Caco-2 (cell line): Measurements from ENCODE around the gene PGAM2. TPM values are rescaled to one million over a fixed set of nuclear protein-coding genes. Genes with fewer than 3 reads are reported as not detected.
A peak's percentile ranks its signal among the peaks of the same experiment; 100 is the strongest.

Source experiments
- BruUV-seq: library from RNA; stranded (reverse); fragments of 400-500 nt; replicated peaks from 2 replicates; lab custom pipeline; 2021; lab: Mats Ljungman, UMichigan
- CTCF ChIA-PET: fragments of 300-600 bp; sonication (Branson Sonifier 250); formaldehyde crosslinking; loops from one replicate; lab custom pipeline; 2022; ENCODE audit warnings: antibody characterized with exemption; lab: Charles Lee
- POLR2A ChIA-PET: fragments of 300-600 bp; sonication (Branson Sonifier 250); formaldehyde crosslinking; loops from one replicate; lab custom pipeline; 2022; ENCODE audit warnings: antibody characterized with exemption; lab: Charles Lee
- DNase-seq, 2 experiments: peaks; one replicate each; pipeline versions ENCODE4 v3.0.0 to v3.0.0-alpha.2; 2020 to 2022
- H3K27me3 ChIP-seq: replicated peaks from 2 replicates; pipeline ENCODE4 v1.6.0; 2011; ENCODE audit warnings: low read length; ENCODE audit not compliant: control insufficient read depth, insufficient read depth
- H3K36me3 ChIP-seq: 2 replicates; pipeline ENCODE4 v1.5.1; 2011; ENCODE audit warnings: low read length; ENCODE audit not compliant: control insufficient read depth, insufficient read depth
- H3K4me1 ChIP-seq: fragments of 250-450 bp; sonication (Bioruptor Pico); 2 replicates; pipeline ENCODE4 v1.5.1; 2020; ENCODE audit warnings: mild to moderate bottlenecking
- H3K4me3 ChIP-seq: 2 replicates; pipeline ENCODE4 v1.5.1; 2011; ENCODE audit warnings: low read depth, mild to moderate bottlenecking, control low read depth, low read length
- H3K9me3 ChIP-seq: fragments of 250-450 bp; sonication (Bioruptor Pico); 2 replicates; pipeline ENCODE4 v1.5.1; 2020; ENCODE audit warnings: mild to moderate bottlenecking, moderate library complexity
- H3K27ac Mint-ChIP-seq: one replicate; pipeline ENCODE4 v1.8.0; 2022; ENCODE audit warnings: mixed read lengths; ENCODE audit not compliant: unreplicated experiment
- H3K27me3 Mint-ChIP-seq: one replicate; pipeline ENCODE4 v1.8.0; 2022; ENCODE audit warnings: mixed read lengths; ENCODE audit not compliant: insufficient read depth, unreplicated experiment
- H3K36me3 Mint-ChIP-seq: one replicate; pipeline ENCODE4 v1.8.0; 2022; ENCODE audit warnings: mild to moderate bottlenecking, mixed read lengths; ENCODE audit not compliant: insufficient read depth, unreplicated experiment
- H3K4me1 Mint-ChIP-seq: one replicate; pipeline ENCODE4 v1.8.0; 2022; ENCODE audit warnings: low read depth, mixed read lengths; ENCODE audit not compliant: unreplicated experiment
- H3K4me3 Mint-ChIP-seq: one replicate; pipeline ENCODE4 v1.8.0; 2022; ENCODE audit warnings: mild to moderate bottlenecking, moderate library complexity, mixed read lengths; ENCODE audit not compliant: unreplicated experiment
- H3K9me3 Mint-ChIP-seq: one replicate; pipeline ENCODE4 v1.8.0; 2022; ENCODE audit warnings: mixed read lengths; ENCODE audit not compliant: unreplicated experiment
- intact Hi-C: fragments of 100-400 bp; cut with micrococcal nuclease; formaldehyde crosslinking; loops from one replicate; pipeline ENCODE4 v1.10.0; 2022; ENCODE audit not compliant: unreplicated experiment
- total RNA-seq: library from RNA; stranded (reverse); gene quantifications from 2 replicates; pipeline ENCODE4 v1.2.3, GENCODE V29; 2022
- TF ChIP-seq, protein P1 (sequence below), 2 experiments: fragments of 200-600 bp in 1 of 2; IDR thresholded peaks; 1 replicate in 1 of 2; 2 replicates in 1 of 2; pipeline versions ENCODE4 v1.5.1 to v1.8.0; 2011 to 2022; ENCODE audit warnings: antibody characterized with exemption in 1 of 2, control low read depth in 1 of 2, inconsistent platforms in 1 of 2, low read depth in 1 of 2, low read length in 1 of 2, mild to moderate bottlenecking in 1 of 2, moderate library complexity in 1 of 2; ENCODE audit not compliant: insufficient read depth in 1 of 2, severe bottlenecking in 1 of 2, unreplicated experiment in 1 of 2

PGAM2 gene
- total RNA-seq, 1 experiment from 2014 or later = not detected

DNA sequence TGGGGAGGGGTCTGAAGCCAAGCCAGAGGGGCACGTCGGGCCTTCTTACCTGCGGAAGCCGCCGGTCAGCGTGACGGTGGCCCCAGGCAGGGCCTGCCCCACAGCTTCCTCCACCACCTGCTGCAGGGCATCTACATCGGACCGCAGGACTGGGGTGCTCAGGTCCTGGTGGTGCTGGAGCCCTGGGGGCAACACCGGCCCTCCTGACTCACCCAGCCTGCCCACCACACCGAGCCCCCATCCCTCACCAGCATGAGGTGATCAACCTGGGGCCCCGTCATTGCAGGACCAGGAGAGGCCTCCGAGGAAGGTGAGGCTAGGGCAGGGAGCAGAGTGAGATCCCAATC, 9.0 kb upstream of the PGAM2 start:
- Mint-ChIP-seq H3K27ac (no peak overlapping the region), H3K4me1 (peaks cover 8% of the 10 kb centered on the region), H3K36me3 (peaks cover 45% of the 10 kb centered on the region), H3K27me3 (no peaks in the 10 kb centered on the region), H3K9me3 (no peaks in the 10 kb centered on the region), H3K4me3 (no peak overlapping the region)
- no TSS peak for BruUV-seq
- ChIA-PET CTCF (no interaction called here), POLR2A (no interaction called here)
- TF ChIP-seq, protein P1, sequence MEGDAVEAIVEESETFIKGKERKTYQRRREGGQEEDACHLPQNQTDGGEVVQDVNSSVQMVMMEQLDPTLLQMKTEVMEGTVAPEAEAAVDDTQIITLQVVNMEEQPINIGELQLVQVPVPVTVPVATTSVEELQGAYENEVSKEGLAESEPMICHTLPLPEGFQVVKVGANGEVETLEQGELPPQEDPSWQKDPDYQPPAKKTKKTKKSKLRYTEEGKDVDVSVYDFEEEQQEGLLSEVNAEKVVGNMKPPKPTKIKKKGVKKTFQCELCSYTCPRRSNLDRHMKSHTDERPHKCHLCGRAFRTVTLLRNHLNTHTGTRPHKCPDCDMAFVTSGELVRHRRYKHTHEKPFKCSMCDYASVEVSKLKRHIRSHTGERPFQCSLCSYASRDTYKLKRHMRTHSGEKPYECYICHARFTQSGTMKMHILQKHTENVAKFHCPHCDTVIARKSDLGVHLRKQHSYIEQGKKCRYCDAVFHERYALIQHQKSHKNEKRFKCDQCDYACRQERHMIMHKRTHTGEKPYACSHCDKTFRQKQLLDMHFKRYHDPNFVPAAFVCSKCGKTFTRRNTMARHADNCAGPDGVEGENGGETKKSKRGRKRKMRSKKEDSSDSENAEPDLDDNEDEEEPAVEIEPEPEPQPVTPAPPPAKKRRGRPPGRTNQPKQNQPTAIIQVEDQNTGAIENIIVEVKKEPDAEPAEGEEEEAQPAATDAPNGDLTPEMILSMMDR (IDR thresholded peaks at IDR 0.05; ENCODE audit: insufficient read depth in 1 of 2, low read depth in 1 of 2, low read length in 1 of 2, severe bottlenecking in 1 of 2, unreplicated experiment in 1 of 2) = no peak
- Histone ChIP-seq H3K4me1 (peaks cover 16% of the 10 kb centered on the region), H3K4me3 (no peak overlapping the region), H3K9me3 (no peaks in the 10 kb centered on the region), H3K27me3 (no peaks in the 10 kb centered on the region), H3K36me3 (peaks cover 4% of the 10 kb centered on the region)
- intact Hi-C loops = no loop called here
- DNase-seq = no peak

DNA sequence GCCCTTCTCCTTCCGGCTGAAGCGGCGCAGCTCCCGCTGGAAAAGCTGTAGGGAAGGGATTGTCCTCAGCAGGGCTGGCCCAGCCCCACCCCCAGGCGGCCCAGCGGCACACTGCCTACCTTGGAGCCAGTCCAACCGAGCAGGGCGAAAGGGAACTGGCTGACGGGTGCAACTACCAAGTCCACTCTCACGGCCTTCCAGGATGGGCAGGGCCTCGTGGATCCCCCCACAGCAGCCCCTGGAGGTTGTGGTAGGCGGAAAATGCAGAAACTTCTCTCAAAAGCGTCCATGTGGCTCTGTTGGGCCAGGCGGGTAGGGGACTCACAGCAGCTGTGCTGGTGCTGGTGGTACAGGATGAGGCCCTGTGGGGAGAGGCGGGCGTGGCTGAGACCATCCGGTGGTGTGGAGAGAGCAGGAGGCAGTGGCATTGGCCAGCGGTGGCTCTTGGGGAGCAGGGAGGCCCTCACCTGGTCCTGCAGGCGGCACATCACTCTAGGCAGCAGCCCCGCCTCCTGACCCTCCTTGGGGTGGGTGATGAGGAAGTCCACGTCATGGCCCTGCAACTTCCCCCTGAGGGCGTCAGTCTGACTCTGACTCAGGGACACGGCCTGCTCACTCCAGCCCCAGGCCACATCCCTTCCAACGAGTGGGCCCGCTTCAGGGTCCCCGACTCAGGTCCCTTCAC, 8.4 kb upstream of the PGAM2 start:
- ChIA-PET CTCF (no interaction called here), POLR2A (no interaction called here)
- no peak overlapping the region for H3K4me3 ChIP-seq
- Mint-ChIP-seq H3K4me1 (peaks cover 8% of the 10 kb centered on the region), H3K27me3 (no peaks in the 10 kb centered on the region), H3K27ac (peak overlapping the region; percentile 25), H3K36me3 (peaks cover 49% of the 10 kb centered on the region), H3K4me3 (no peak overlapping the region), H3K9me3 (no peaks in the 10 kb centered on the region)
- intact Hi-C loops = no loop called here
- peaks cover 4% of the 10 kb centered on the region for H3K36me3 ChIP-seq
- TF ChIP-seq, protein P1 (IDR thresholded peaks at IDR 0.05; ENCODE audit: insufficient read depth in 1 of 2, low read depth in 1 of 2, low read length in 1 of 2, severe bottlenecking in 1 of 2, unreplicated experiment in 1 of 2) = no peak
- no peaks in the 10 kb centered on the region for H3K27me3 ChIP-seq
- DNase-seq = no peak
- peaks cover 16% of the 10 kb centered on the region for H3K4me1 ChIP-seq
- H3K9me3 ChIP-seq = no peaks in the 10 kb centered on the region
- BruUV-seq = no TSS peak

GRCh38 chr7:44072364-44073231, 7.2 kb upstream of the PGAM2 start:
- CTCF ChIA-PET = interaction anchor here (1.0 to 1.2 kb wide), 2 partner anchors 28 to 40 kb away, joined by 3 to 4 read pairs; partner anchors contain the start of gene DBNL
- H3K27ac Mint-ChIP-seq = peak overlapping the region; percentile 70
- Histone ChIP-seq H3K4me3 (no peak overlapping the region), H3K9me3 (no peaks in the 10 kb centered on the region), H3K4me1 (peaks cover 16% of the 10 kb centered on the region), H3K36me3 (peaks cover 3% of the 10 kb centered on the region), H3K27me3 (no peaks in the 10 kb centered on the region)
- no peaks in the 10 kb centered on the region for H3K9me3 Mint-ChIP-seq
- H3K27me3 Mint-ChIP-seq = no peaks in the 10 kb centered on the region
- no peak overlapping the region for H3K4me3 Mint-ChIP-seq
- peaks cover 56% of the 10 kb centered on the region for H3K36me3 Mint-ChIP-seq
- BruUV-seq = no TSS peak
- TF ChIP-seq, protein P1 (IDR thresholded peaks at IDR 0.05; ENCODE audit: insufficient read depth in 1 of 2, low read depth in 1 of 2, low read length in 1 of 2, severe bottlenecking in 1 of 2, unreplicated experiment in 1 of 2) = peak; percentile 58 to 59
- intact Hi-C loops = no loop called here
- peaks cover 8% of the 10 kb centered on the region for H3K4me1 Mint-ChIP-seq
- DNase-seq = peak; percentile 65 to 71
- POLR2A ChIA-PET = no interaction called here
